Right renal cortex interstitium (tissue), 3 donors: ENCODE data around the gene BCLAF3. TPM values are rescaled to one million over a fixed set of nuclear protein-coding genes. Genes with fewer than 3 reads are reported as not detected.

Experiments used
- DNase-seq, 3 donors: peaks; one replicate each; pipeline ENCODE4 v3.0.0-alpha.2; 2013; ENCODE audit warnings: low read depth in 3 of 3, low spot score in 2 of 3
- polyA plus RNA-seq, 3 donors: library from polyadenylated mRNA; unstranded; fragments of 120-200 nt; gene quantifications; one replicate each; pipeline ENCODE4 v1.2.1, GENCODE V29; 2013; ENCODE audit not compliant: insufficient read length in 3 of 3

BCLAF3 gene
- 10 to 100 TPM; 10.7 to 14.1 (median 12.4) TPM for polyA plus RNA-seq

DNA sequence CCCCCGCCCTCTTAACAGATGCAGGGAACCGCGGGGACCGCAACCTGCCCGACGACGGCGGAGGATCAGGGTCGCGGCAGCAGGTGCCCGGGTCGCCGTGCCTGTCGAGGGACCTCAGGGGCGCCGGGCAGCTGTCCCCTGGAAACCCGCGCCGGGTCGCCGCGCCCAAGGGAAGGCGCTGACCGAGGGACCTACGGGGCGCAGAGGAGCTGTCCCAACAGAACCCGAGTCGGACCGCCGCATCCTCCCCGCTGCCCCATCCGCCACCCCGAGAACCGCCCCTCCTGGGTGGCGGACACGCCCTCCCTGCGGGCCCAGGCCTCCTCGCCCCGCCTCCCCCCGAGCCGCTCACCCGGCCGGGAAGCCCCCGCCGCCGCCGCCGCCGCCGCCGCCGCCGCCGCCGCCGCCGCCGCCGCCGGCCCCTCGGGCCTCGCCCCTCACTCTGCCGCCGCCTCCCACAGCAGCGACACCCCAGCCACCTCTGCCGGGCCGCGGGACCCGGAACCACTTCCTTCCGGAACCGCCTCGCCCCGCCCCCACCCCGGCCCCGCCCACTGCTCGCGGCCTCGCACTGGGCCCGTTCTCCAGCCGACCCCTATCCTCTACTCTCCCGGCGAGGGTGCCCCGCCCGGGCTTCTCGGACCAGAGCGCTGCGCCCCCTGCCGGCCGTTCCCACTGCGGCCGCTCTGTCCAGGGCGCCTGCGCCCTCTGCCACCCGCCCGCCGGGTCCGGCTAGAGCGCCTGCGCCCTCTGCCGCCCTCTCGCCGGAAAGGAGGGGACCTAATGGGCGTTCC lies at the start of gene BCLAF3:
TSS of gene BCLAF3 (minus strand) at position 506 of the 794 bp plus-strand sequence. CDS start 20,797 bp downstream, outside the sequence.
- peak; percentile 38 to 69 (median 62) for DNase-seq

- no peak for DNase-seq
Measured at GRCh38 chrX:20038966-20039365, 48.1 kb upstream of the BCLAF3 start.

DNA sequence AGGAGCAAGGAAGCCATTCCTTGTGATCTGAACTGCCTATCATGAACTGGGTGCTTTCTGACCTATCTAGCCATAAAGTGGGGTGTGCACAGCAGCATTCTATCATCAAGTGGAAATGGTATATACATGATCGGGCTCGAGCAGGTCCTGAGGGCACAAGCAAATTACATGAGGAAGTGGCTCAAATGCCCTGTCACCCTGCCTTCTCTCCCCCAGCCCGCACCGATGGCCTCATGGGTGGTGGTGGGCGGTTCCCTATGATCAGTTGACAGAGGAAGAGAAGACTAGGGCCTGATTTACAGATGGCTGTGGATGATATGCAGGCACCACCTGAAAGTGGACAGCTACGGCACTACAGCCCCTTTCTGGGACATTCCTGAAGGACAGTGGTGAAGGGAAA lies 46.3 kb upstream of the BCLAF3 start:
- DNase-seq = no peak

GRCh38 chrX:20032201-20032600 lies 41.3 kb upstream of the BCLAF3 start:
- no peak for DNase-seq

- peak in 1 of 3 donors; percentile 1 for DNase-seq
Measured at GRCh38 chrX:20029728-20030127, 38.9 kb upstream of the BCLAF3 start.

- no peak for DNase-seq
Measured at GRCh38 chrX:20028588-20028987, 37.7 kb upstream of the BCLAF3 start.

DNA sequence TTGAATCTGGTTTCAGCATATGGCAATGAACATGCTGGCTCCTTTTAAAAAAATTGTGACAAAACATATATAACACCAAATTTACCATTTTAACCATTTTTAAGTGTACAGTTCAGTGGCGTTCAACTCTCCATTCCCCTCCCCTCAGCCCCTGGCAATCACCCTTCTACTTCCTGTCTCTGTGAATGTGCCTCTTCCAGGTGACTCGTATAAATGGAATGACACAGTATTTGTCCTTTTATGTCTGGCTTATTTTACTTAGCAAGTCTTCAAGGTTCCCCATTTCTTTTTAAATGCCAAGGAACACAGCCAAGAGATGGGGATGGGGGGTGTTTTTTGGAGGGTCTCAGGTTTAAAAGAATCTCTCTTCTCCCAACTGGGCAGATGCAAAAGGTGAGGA lies 35.4 kb upstream of the BCLAF3 start:
- no peak for DNase-seq

- no peak for DNase-seq
Measured at GRCh38 chrX:20019672-20020365, 29.0 kb upstream of the BCLAF3 start.

DNA sequence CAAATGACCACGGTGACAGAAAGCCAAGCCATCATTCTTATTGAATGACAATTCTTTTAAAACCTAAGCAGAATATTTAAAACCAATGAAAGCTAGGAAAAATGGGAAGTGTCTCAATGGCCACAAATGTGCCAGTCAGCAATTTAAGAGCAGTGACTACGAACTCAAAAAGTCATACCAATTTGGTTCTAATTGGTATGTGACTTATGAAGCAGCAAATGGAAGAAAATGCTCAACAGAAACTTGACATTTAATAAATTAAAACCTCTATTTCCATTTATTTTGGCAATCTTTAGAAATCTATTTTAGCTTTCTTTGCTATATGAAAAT lies 25.7 kb upstream of the BCLAF3 start:
- no peak for DNase-seq

DNA sequence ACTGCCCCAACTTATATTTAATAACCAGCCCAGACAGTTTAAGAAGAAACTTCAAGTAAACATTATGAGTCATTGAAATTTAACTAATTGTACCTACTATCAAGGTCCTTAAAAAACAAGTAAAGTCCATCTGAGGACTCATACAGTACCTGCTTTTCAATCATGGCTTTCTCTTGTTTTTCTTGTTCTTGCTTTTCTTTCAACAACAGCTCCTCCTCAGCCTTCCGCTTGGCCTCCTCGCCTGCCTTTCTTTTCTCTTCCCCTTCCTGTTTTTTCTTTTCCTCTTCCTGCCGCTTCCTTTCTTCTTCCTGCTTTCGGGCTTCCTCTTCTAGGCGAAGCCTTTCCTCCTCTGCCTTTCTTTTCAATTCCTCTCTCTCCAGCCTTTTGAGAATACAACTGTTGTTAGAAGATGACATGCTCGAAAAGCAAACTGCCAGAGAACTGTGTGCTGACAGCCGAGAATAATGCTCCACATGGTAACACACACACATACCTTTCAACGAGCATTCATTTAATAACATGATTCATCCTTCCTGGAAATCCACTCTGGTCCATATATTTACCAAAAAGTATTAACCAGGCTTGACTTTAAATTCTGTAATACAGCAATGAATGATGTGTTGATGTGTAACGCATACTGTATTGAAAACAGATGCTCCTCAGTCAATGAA lies 25.2 kb upstream of the BCLAF3 start:
- no peak for DNase-seq

- no peak for DNase-seq
Measured at GRCh38 chrX:20015422-20015821, 24.6 kb upstream of the BCLAF3 start.

DNA sequence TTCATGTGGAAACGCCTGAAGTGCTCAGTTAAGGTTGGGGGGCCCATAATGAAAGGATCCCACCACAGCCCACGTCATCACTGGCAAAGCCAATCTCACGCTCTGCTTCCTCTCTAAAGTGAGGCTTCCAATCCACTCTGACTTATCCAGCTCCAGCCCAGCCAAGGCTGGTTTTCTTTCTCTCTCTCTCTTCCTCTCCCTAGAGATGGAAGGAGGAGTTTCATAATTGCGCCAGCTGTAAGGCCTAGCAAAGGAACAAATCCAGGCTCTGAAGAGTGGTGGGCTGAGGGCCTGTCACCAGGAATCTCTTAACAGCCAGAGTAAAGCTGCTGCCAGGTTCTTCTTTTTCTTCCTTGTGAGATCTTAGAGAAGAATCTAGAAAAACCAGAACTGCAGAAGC lies 20.7 kb upstream of the BCLAF3 start:
- no peak for DNase-seq

GRCh38 chrX:20007962-20008622 lies 17.2 kb upstream of the BCLAF3 start:
- DNase-seq = no peak

GRCh38 chrX:20005883-20006282 lies 15.0 kb upstream of the BCLAF3 start:
- DNase-seq = no peak

DNA sequence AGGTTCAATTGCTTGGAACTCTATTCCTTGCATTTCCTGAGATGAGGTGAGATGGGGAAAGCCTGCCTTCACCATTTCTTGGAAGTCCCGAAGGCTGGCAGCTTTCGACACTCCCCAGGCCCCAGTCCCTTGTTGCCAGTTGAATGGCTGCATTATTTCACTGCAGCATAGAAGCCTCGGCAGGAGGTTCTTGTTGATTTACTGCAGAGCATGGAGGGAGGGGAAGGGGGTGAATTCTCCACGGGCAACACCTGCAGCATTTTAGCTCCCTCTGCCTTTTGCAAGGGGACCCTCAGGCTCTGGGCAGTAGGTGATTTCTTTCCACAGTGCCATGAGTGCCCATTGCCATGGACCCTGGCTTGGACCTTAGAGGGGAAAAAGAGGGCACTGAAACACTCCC lies 10.7 kb upstream of the BCLAF3 start:
- no peak for DNase-seq

GRCh38 chrX:19991350-19991718 lies 473 bp upstream of the BCLAF3 start:
- no peak for DNase-seq

GRCh38 chrX:19990151-19990555 lies 708 bp downstream of the BCLAF3 start:
- no peak for DNase-seq

GRCh38 chrX:19987856-19988255 lies 3.0 kb downstream of the BCLAF3 start:
- DNase-seq = no peak

DNA sequence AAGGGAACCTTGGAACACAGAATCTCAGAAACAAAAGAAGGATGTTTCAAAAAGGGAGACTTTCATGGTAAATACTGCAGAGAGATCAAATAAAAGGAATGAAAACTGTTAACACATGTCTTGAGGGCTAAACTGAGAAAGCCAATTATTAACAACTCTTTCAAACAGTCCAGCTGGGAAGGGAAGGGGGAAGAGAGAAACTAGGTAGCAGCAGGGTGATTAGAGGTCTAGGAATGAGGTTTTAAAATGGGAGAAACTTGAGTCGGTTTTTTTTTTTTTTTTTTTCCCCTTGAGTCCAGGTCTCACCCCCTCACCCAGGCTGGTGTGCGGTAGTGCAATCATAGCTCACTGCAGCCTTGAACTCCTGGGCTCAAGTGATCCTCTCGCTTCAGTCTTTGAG lies 4.3 kb downstream of the BCLAF3 start:
- no peak for DNase-seq

DNA sequence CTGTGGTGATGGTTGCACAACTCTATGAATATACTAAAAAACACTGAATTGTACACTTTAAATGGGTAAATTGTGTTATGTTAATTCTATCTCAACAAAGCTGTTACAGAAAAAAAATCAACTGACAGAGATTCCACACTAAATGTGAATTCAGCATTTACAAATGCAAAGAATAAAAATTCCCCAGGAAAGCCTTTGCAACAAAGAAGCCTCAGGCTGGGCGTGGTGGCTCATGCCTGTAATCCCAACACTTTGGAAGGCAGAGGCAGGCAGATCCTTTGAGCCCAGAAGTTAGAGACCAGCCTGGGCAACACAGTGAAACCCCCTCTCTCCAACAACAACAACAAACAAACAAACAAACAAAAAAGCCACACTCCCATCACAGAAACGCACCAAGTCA lies 8.9 kb downstream of the BCLAF3 start:
- no peak for DNase-seq

- DNase-seq = no peak
Measured at GRCh38 chrX:19975845-19976244, 15.0 kb downstream of the BCLAF3 start.
